Endothelial cell of umbilical vein (primary cell): Measurements from ENCODE around the gene GOLGA3. TPM values are rescaled to one million over a fixed set of nuclear protein-coding genes. Genes with fewer than 3 reads are reported as not detected.

ENCODE experiments used
- BruUV-seq: library from RNA; stranded (reverse); fragments of 400-500 nt; replicated peaks from 2 replicates; lab custom pipeline; 2021; lab: Mats Ljungman, UMichigan
- CTCF ChIA-PET: fragments of 300-600, 350-600 bp; sonication (Branson Sonifier 250); formaldehyde crosslinking; loops from one replicate; lab custom pipeline; 2021; ENCODE audit warnings: antibody characterized with exemption, inconsistent platforms; lab: Charles Lee
- POLR2A ChIA-PET: fragments of 300-600, 350-600 bp; sonication (Branson Sonifier 250); formaldehyde crosslinking; loops from one replicate; lab custom pipeline; 2021; ENCODE audit warnings: antibody characterized with exemption, inconsistent platforms; lab: Charles Lee
- DNase-seq: peaks from one replicate; pipeline ENCODE4 v3.0.0-alpha.2; 2011; ENCODE audit warnings: low read depth, low spot score
- FAIRE-seq: peaks from 2 replicates; lab custom pipeline; 2011; peaks lifted over from hg19 to GRCh38; lab: Jason Lieb, UNC
- H2AFZ ChIP-seq: 2 replicates; pipeline ENCODE4 v1.6.0; 2012; ENCODE audit warnings: low read depth, low read length, control low read depth, inconsistent platforms
- H3K27ac ChIP-seq: 2 replicates; pipeline ENCODE4 v1.5.1; 2011; ENCODE audit warnings: low read depth, mild to moderate bottlenecking, control low read depth, low read length, moderate library complexity; ENCODE audit not compliant: insufficient read depth
- H3K27me3 ChIP-seq, 2 experiments: 2 replicates each; pipeline versions ENCODE4 v1.6.0 to v1.6.1; 2011; ENCODE audit warnings: low read length in 2 of 2, mixed read lengths in 1 of 2; ENCODE audit not compliant: control insufficient read depth in 2 of 2, insufficient read depth in 2 of 2
- H3K36me3 ChIP-seq, 2 experiments: 2 replicates in 1 of 2; 3 replicates in 1 of 2; pipeline ENCODE4 v1.5.1; 2011; ENCODE audit warnings: low read length in 2 of 2, mild to moderate bottlenecking in 1 of 2, moderate library complexity in 1 of 2; ENCODE audit not compliant: control insufficient read depth in 2 of 2, insufficient read depth in 2 of 2; ENCODE audit errors: extremely low read depth in 1 of 2
- H3K4me1 ChIP-seq: 3 replicates; pipeline ENCODE4 v1.5.1; 2011; ENCODE audit warnings: mild to moderate bottlenecking, low read length; ENCODE audit not compliant: control insufficient read depth, insufficient read depth; ENCODE audit errors: extremely low read depth
- H3K4me2 ChIP-seq: 2 replicates; pipeline ENCODE4 v1.6.1; 2011; ENCODE audit warnings: low read length, control low read depth, mixed read lengths; ENCODE audit not compliant: insufficient read depth
- H3K4me3 ChIP-seq, 3 experiments: fragments of 200-600 bp in 1 of 3; sonication (generic), shearing (Covaris generic) in 1 of 3; replicated peaks in 1 of 3; 2 replicates each; pipeline ENCODE4 v1.5.1; 2011 to 2016; ENCODE audit warnings: control low read depth in 3 of 3, low read length in 3 of 3, mild to moderate bottlenecking in 2 of 3, inconsistent platforms in 1 of 3, low read depth in 1 of 3, moderate library complexity in 1 of 3; ENCODE audit not compliant: insufficient read depth in 1 of 3
- H3K79me2 ChIP-seq: 2 replicates; pipeline ENCODE4 v1.6.0; 2012; ENCODE audit warnings: low read length, inconsistent platforms; ENCODE audit not compliant: control insufficient read depth, insufficient read depth
- H3K9ac ChIP-seq: replicated peaks from 2 replicates; pipeline ENCODE3; 2011; ENCODE audit warnings: low read length, control low read depth; ENCODE audit not compliant: insufficient read depth; ENCODE audit errors: extremely low read depth
- H3K9me1 ChIP-seq: replicated peaks from 3 replicates; pipeline ENCODE4 v1.6.0; 2011; ENCODE audit warnings: mild to moderate bottlenecking, low read length; ENCODE audit not compliant: control insufficient read depth, insufficient read depth; ENCODE audit errors: extremely low read depth
- H3K9me3 ChIP-seq: replicated peaks from 2 replicates; pipeline ENCODE4 v1.5.1; 2012; ENCODE audit warnings: low read length, inconsistent platforms; ENCODE audit not compliant: control insufficient read depth, insufficient read depth
- H4K20me1 ChIP-seq: replicated peaks from 2 replicates; pipeline ENCODE3; 2011; ENCODE audit warnings: mild to moderate bottlenecking, low read length; ENCODE audit not compliant: control insufficient read depth, insufficient read depth; ENCODE audit errors: extremely low read depth
- CTCF ChIP-seq, 2 donors: IDR thresholded peaks; 1 replicate in 1 of 2; 2 replicates in 1 of 2; pipeline ENCODE4 v1.5.1; 2011; ENCODE audit warnings: low read length in 2 of 2, mild to moderate bottlenecking in 2 of 2, moderate library complexity in 2 of 2, control low read depth in 1 of 2, inconsistent platforms in 1 of 2, low read depth in 1 of 2; ENCODE audit not compliant: insufficient read depth in 1 of 2; ENCODE audit errors: extremely low read depth in 1 of 2
- EZH2 ChIP-seq: IDR thresholded peaks from 2 replicates; pipeline ENCODE4 v1.6.1; 2012; ENCODE audit warnings: borderline replicate concordance, low read depth, mild to moderate bottlenecking, moderate library complexity, low read length, inconsistent platforms; ENCODE audit not compliant: severe bottlenecking
- FOS ChIP-seq: IDR thresholded peaks from 2 replicates; pipeline ENCODE4 v1.6.1; 2011; ENCODE audit warnings: mild to moderate bottlenecking, low read length, moderate library complexity, borderline replicate concordance; ENCODE audit not compliant: insufficient read depth
- GATA2 ChIP-seq: IDR thresholded peaks from 2 replicates; pipeline ENCODE4 v1.7.0; 2011; ENCODE audit warnings: low read depth, mild to moderate bottlenecking, moderate library complexity, mixed read lengths, low read length; ENCODE audit not compliant: insufficient read length, insufficient read depth
- JUN ChIP-seq: IDR thresholded peaks from 2 replicates; pipeline ENCODE4 v1.6.1; 2011; ENCODE audit warnings: borderline replicate concordance, low read depth; ENCODE audit not compliant: insufficient read length, insufficient read depth
- MYC ChIP-seq: IDR thresholded peaks from one replicate; pipeline ENCODE4 v1.6.1; 2011; ENCODE audit warnings: mild to moderate bottlenecking, low read depth, low read length
- POLR2A ChIP-seq: IDR thresholded peaks from 2 replicates; pipeline ENCODE4 v1.6.1; 2012; ENCODE audit warnings: low read depth, mild to moderate bottlenecking, control low read depth, low read length
- POLR2AphosphoS5 ChIP-seq: IDR thresholded peaks from 2 replicates; pipeline ENCODE4 v1.6.1; 2012; ENCODE audit warnings: low read depth, mild to moderate bottlenecking, control low read depth, low read length, moderate library complexity; ENCODE audit not compliant: insufficient read depth
- dilution Hi-C: fragments of 300-500 bp; cut with MboI; formaldehyde crosslinking; loops from one replicate; pipeline ENCODE4 v1.15.0; 2019; ENCODE audit warnings: low sequenced_read_pairs; ENCODE audit not compliant: extremely low pct_ligation_motif_present
- intact Hi-C: fragments of 100-400 bp; cut with micrococcal nuclease; formaldehyde crosslinking; loops from one replicate; pipeline ENCODE4 v1.10.0; 2022
- polyA plus RNA-seq, 4 experiments: library from polyadenylated mRNA; depleted of rRNA in 3 of 4; stranded (reverse) in 3 of 4; unstranded in 1 of 4; fragments of >200 nt; gene quantifications; 2 replicates each; pipeline versions ENCODE4 v1.2.1 to v1.2.3, GENCODE V29; 2011 to 2012; ENCODE audit warnings: missing spikeins in 1 of 4
- total RNA-seq: library from RNA; stranded (reverse); gene quantifications from 2 replicates; pipeline ENCODE4 v1.2.3, GENCODE V29; 2021
- TF ChIP-seq, protein P1 (sequence below): IDR thresholded peaks from 2 replicates; pipeline ENCODE4 v1.6.1; 2011; ENCODE audit not compliant: insufficient read depth, insufficient read length

GOLGA3 gene
- total and polyA plus RNA-seq, 2 donors (not counting 3 experiments of a cell fraction or from before 2014, with no cell fraction given), result 18.4 to 86.0 TPM

DNA sequence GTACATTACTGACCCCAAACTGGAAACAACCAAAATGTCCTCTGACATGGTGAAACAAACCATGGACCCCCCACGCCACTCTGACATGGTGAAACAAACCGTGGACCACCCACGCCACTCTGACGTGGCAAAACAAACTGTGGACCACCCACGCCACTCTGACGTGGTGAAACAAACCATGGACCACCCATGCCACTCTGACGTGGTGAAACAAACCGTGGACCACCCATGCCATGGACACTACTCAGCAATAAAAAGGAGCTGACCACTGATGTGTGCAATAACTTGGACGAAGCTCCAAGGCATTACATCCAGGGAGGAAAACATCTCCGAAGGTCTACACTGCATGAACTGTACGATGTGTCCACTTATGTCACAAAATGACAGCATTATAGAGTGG, 3.1 kb upstream of the GOLGA3 start:
- ChIA-PET POLR2A (no interaction called here), CTCF (no interaction called here)
- intact Hi-C loops (no loop called here), dilution Hi-C loops (no loop called here)
- no TSS peak for BruUV-seq
- no peak overlapping the region for H2AFZ ChIP-seq
- no peak overlapping the region for H3K9ac ChIP-seq
- no peaks in the 10 kb centered on the region for H3K9me1 ChIP-seq
- TF ChIP-seq, protein P1, sequence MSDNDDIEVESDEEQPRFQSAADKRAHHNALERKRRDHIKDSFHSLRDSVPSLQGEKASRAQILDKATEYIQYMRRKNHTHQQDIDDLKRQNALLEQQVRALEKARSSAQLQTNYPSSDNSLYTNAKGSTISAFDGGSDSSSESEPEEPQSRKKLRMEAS, result no peak
- no peak for TF ChIP-seq GATA2
- no peak for TF ChIP-seq CTCF (IDR thresholded peaks at IDR 0.05; ENCODE audit: extremely low read depth in 1 of 2, insufficient read depth in 1 of 2, low read depth in 1 of 2, low read length in 2 of 2)
- no peak for TF ChIP-seq FOS
- no peak for TF ChIP-seq MYC
- TF ChIP-seq POLR2AphosphoS5, result no peak
- no peak for TF ChIP-seq JUN
- TF ChIP-seq EZH2, result no peak
- no peak for TF ChIP-seq POLR2A
- H3K27me3 ChIP-seq, result no peaks in the 10 kb centered on the region
- H3K4me2 ChIP-seq, result no peak overlapping the region
- no peaks in the 10 kb centered on the region for H3K9me3 ChIP-seq
- peaks cover 0 to 4% of the 10 kb centered on the region in 2 experiments for H3K36me3 ChIP-seq
- H3K4me1 ChIP-seq, result peaks cover 9% of the 10 kb centered on the region
- DNase-seq (no peak), FAIRE-seq (no peak)
- peaks cover 16% of the 10 kb centered on the region for H3K79me2 ChIP-seq
- H4K20me1 ChIP-seq, result no peaks in the 10 kb centered on the region
- H3K4me3 ChIP-seq, result no peak overlapping the region
- no peak overlapping the region for H3K27ac ChIP-seq
